NB4 (cell line): ENCODE results near the gene RSPH1.

Source experiments
- CTCF ChIP-seq: IDR thresholded peaks from one replicate; pipeline ENCODE4 v1.5.1; 2012; ENCODE audit warnings: low read depth, low read length
- MAX ChIP-seq: IDR thresholded peaks from 2 replicates; pipeline ENCODE4 v1.6.1; 2011; ENCODE audit warnings: low read depth, low read length
- MYC ChIP-seq: IDR thresholded peaks from 2 replicates; pipeline ENCODE4 v1.6.1; 2011; ENCODE audit warnings: low read depth, low read length
- POLR2A ChIP-seq: IDR thresholded peaks from 2 replicates; pipeline ENCODE4 v1.6.1; 2011; ENCODE audit warnings: mild to moderate bottlenecking; ENCODE audit not compliant: insufficient read length; ENCODE audit errors: extremely low read depth

GRCh38 chr21:42466700-42467099 lies 29.3 kb downstream of the RSPH1 start:
- TF ChIP-seq CTCF: no peak
- no peak for TF ChIP-seq POLR2A
- TF ChIP-seq MYC: no peak
- TF ChIP-seq MAX: no peak
